ENCODE measurements around the gene SLC35G2. TPM values are rescaled to one million over a fixed set of nuclear protein-coding genes. Genes with fewer than 3 reads are reported as not detected.
"Not testable (repeated sequence)": the region's sequence is repeated elsewhere in the genome, so short reads cannot be mapped to it uniquely, and the experiment has no call there.

Gene SLC35G2
- total RNA-seq, 1 experiment from 2014 or later = 6.6 TPM

DNA sequence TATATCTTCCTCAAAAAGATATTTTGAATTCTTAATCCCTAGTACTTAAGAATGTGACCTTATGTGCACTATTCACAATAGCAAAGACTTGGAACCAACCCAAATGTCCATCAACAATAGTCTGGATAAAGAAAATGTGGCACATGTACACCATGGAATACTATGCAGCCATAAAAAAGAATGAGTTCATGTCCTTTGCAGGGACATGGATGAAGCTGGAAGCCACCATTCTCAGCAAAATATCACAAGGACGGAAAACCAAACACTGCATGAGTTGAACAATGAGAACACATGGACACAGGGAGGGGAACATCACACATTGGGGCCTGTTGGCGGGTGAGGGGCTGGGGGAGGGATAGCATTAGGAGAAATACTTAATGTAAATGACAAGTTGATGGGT is 60.6 kb downstream of the SLC35G2 start:
- H4K20me1 ChIP-seq (ENCODE audit: control insufficient read depth, insufficient read depth, insufficient read length); H3K79me1 ChIP-seq (ENCODE audit: insufficient read depth, low read depth, low read length, poor library complexity, severe bottlenecking); H2AFZ ChIP-seq (ENCODE audit: low read length); H2BK20ac ChIP-seq (ENCODE audit: low read depth, low read length, poor library complexity, severe bottlenecking); H4K91ac ChIP-seq (ENCODE audit: insufficient read length, low read depth, low read length); H3K9me3 Mint-ChIP-seq; H3K4me1 Mint-ChIP-seq; H3K4me3 Mint-ChIP-seq; H3K4me2 ChIP-seq (ENCODE audit: insufficient read depth, insufficient read length, low read length); H3K23ac ChIP-seq (ENCODE audit: insufficient read length, low read depth, low read length); DNase-seq; H2BK5ac ChIP-seq (ENCODE audit: insufficient read length, low read length); H3K23me2 ChIP-seq (ENCODE audit: insufficient read length, low read depth, low read length, poor library complexity, severe bottlenecking); H3K27ac ChIP-seq (ENCODE audit: insufficient read length, low read depth, low read length); H3K27me3 Mint-ChIP-seq (ENCODE audit: low read depth); H3K14ac ChIP-seq (ENCODE audit: insufficient read depth, low read length); H3K4ac ChIP-seq (ENCODE audit: low read depth, low read length); H3T11ph ChIP-seq (ENCODE audit: low read length); H2BK15ac ChIP-seq (ENCODE audit: low read depth, low read length); H3K9me3 ChIP-seq (ENCODE audit: control insufficient read depth, low read depth, low read length); H2AK5ac ChIP-seq (ENCODE audit: insufficient read length, low read length); H4K5ac ChIP-seq (ENCODE audit: insufficient read length, low read depth, low read length); H3K27me3 ChIP-seq (ENCODE audit: insufficient read depth, low read length); H3K4me1 ChIP-seq (ENCODE audit: insufficient read depth, low read length); H4K8ac ChIP-seq (replicated peaks; ENCODE audit: insufficient read length, low read depth, low read length); H3K56ac ChIP-seq (ENCODE audit: insufficient read length, low read depth, low read length); H2BK12ac ChIP-seq (ENCODE audit: insufficient read length, low read depth, low read length); H3K9ac ChIP-seq (ENCODE audit: extremely low read depth, insufficient read length, low read length); H3K18ac ChIP-seq (ENCODE audit: insufficient read length, low read depth, low read length); H2BK120ac ChIP-seq (ENCODE audit: low read depth, low read length, poor library complexity, severe bottlenecking): not testable (repeated sequence)
- Mint-ChIP-seq H3K36me3 (ENCODE audit: insufficient read depth in 1 of 3, low read depth in 3 of 3) (peaks cover 8 to 16% (median 12%) of the 10 kb centered on the region in 3 experiments; a peak in 6 of 7 replicates), H3K27ac (0 out of 7 replicates have a peak overlapping the region, but pooled peaks of 1 of the 3 experiments have one; percentile 53)
- peaks cover 11% of the 10 kb centered on the region; the same call in 1 of the 2 replicates for H3K79me2 ChIP-seq (ENCODE audit: insufficient read depth, low read length)
- no CpG with 5 or more reads among the region's 2 CpGs for WGBS (ENCODE audit: extremely low coverage, insufficient read length, low lambda C conversion rate)

All from H9 (cell line).